GM19372 (cell line): ENCODE data around the gene SUPT5H.

Source experiments
- ATAC-seq: cut with Tn5 transposase; IDR thresholded peaks from one replicate; pipeline ENCODE4 v1.9.1; 2021; ENCODE audit warnings: mild to moderate bottlenecking, low read depth, moderate library complexity; ENCODE audit not compliant: unreplicated experiment

The SUPT5H gene

GRCh38 chr19:39489756-39490155 is 44.4 kb downstream of the SUPT5H start:
- ATAC-seq, result no peak

- ATAC-seq, result no peak
These were observed 46.8 kb downstream of the SUPT5H start for GRCh38 chr19:39492225-39492624.

DNA sequence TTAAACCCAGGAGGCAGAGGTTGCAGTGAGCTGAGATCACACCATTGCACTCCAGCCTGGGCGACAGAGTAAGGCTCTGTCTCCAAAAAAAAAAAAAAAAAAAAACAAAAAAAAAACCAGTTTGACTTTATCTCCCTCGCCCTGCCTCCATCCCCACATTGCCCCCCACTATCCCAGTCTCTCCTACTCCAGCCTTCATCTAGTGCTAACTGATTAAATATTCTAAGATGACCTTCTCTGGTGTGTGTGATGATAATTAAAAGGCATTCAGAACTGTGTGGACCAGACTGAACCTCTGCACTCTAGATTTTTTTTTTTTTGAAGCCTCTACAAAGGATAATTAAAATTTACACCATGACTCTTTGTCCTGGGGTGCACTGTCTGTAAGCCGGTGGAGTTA is 47.4 kb downstream of the SUPT5H start:
- no peak for ATAC-seq

DNA sequence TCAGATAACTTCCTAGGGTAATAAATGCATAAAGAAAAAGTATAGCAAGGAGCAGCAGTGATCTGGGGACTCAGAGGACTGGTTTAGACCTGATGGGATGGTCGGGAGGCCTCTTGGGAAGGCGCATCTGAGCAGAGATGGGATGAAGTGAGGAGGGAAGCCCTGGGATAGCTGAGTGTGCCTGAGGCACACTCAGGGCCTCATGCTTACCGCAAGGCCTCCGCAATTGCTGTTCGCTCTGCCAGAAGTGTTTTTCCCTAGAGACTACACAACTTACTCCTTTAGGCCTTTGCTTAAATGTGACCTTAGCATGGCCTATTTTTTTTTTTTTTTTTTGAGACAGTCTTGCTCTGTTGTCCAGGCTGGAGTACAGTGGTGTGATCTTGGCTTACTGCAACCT is 49.3 kb downstream of the SUPT5H start:
- no peak for ATAC-seq

DNA sequence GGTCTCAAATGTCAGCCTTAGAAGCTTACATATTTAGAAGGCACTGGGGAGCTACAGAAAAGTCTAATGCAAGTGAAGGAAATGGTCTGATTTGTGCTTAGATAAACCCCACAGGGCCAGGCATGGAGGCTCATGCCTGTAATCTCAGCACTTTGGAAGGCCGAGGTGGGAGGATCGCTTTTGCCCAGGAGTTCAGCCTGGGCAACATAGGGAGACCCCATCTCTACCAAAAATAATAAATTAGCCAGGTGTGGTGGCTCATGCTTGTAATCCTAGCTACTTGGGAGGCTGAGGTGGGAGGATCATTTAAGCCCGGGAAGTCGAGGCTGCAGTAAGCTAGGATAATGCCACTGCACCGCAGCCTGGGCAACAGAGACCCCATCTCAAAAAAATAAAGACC is 50.7 kb downstream of the SUPT5H start:
- no peak for ATAC-seq

- no peak for ATAC-seq
These were observed 52.3 kb downstream of the SUPT5H start for GRCh38 chr19:39497701-39497995.

DNA sequence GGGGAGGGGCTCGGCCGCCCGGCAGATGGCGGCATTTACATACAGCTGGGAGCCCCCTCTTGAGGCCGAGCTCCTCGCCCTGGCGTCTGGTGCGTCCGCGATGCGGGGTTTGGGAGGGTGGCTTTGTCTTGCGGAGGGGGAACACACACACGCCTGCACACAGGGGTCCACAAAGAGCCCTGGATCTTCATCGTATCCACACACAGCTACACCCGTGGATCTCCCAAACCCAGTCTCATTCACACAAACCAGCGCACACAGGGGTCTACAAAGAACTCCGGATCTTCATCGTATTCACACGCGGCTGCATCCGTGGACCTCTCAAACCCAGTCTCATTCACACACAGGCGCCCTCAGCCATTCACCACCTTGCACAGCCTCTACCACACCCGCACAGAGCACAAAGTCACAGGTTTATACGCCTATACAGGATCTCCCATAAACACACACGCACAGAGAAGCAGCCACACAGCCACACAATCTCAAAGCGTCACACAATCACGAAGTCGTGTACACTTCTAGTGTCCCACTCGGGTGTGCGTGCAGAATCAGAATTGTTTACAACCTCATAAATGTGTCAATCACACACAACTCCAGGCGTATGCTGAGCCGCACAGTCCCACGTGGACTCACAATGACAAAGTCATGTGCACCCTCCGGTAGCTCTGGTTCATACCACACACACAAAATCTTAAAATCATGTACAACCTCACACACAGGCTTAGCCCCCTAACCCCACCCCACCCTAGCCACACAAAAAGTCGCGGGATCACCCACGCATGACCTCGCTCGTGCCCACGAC is 52.8 kb downstream of the SUPT5H start:
- no peak for ATAC-seq

- no peak for ATAC-seq
These were observed 53.6 kb downstream of the SUPT5H start, which contains the start of gene DLL3 for GRCh38 chr19:39498798-39499642. Gene DLL3 (plus strand): TSS chr19:39498947. CDS start chr19:39498975, 28 bp downstream.

DNA sequence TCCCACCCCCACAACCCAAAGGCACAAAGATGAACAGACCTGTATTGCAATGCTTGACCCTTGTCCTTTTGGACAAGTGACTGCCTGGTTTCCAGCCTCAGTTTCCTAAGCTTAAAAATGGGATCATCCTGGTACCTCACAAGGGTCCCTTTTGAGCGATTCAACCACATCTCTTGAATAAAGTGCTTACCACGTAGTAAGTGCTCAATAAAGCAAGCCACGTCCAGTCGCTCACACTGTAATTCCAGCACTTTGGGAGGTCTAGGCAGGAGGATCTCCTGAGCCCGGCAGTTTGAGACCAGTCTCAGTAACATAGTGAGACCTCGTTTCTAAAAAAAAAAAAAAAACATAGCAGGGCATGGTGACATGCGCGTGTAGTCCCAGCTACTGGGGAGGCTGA is 54.5 kb downstream of the SUPT5H start:
- no peak for ATAC-seq

- ATAC-seq, result no peak
These were observed 55.2 kb downstream of the SUPT5H start for GRCh38 chr19:39500543-39500942.

GRCh38 chr19:39501340-39501739 is 56.0 kb downstream of the SUPT5H start:
- no peak for ATAC-seq

DNA sequence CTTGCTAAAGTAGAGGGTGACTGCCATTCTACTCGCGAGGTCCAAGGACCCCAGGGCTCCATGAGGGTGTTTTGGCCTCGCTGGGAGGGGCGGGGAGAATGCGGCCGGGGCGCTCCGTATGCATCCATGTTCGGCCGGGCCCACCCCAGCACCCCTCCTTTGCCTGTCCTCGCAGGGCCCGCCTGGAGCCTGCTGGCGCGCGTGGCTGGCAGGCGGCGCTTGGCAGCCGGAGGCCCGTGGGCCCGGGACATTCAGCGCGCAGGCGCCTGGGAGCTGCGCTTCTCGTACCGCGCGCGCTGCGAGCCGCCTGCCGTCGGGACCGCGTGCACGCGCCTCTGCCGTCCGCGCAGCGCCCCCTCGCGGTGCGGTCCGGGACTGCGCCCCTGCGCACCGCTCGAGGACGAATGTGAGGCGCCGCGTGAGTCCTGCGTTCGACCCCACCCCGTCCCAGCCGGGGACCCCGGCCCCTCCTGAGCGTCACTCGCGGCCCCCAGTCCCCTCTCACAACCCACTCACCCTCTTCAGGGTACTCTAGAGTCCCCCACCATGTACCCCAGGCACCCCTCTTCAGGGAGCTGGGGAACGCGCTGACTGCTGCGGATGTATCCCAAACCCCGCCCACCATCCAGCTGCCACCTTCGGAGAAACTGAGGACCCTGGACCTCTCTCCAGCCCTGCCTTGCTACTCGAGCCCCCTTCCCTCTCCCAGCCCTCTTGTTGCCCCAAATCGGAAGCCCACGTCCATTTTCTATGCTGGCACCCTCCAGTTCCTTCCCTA is 57.4 kb downstream of the SUPT5H start:
- no peak for ATAC-seq

- ATAC-seq, result no peak
These were observed 61.2 kb downstream of the SUPT5H start for GRCh38 chr19:39506598-39506943.

- ATAC-seq, result no peak
These were observed 61.7 kb downstream of the SUPT5H start for GRCh38 chr19:39506944-39507714.

GRCh38 chr19:39507715-39508364 is 62.5 kb downstream of the SUPT5H start:
- ATAC-seq, result no peak

- ATAC-seq, result no peak
These were observed 63.2 kb downstream of the SUPT5H start for GRCh38 chr19:39508629-39509028.

- no peak for ATAC-seq
These were observed 63.9 kb downstream of the SUPT5H start for GRCh38 chr19:39509233-39509632.

GRCh38 chr19:39512988-39513387 is 67.6 kb downstream of the SUPT5H start:
- ATAC-seq, result no peak

- no peak for ATAC-seq
These were observed 69.6 kb downstream of the SUPT5H start, which contains the start of gene SELENOV for GRCh38 chr19:39514840-39515550. Gene SELENOV (plus strand): TSS chr19:39515139. CDS start chr19:39515213, 74 bp downstream.
